Hepatocyte (in vitro differentiated cells): ENCODE data around the gene CBFA2T3. TPM values are rescaled to one million over a fixed set of nuclear protein-coding genes. Genes with fewer than 3 reads are reported as not detected.

Experiments
- DNase-seq: peaks from one replicate; pipeline ENCODE4 v3.0.0-alpha.2; 2016; ENCODE audit warnings: low spot score
- H2AFZ ChIP-seq: fragments of 200-600 bp; sonication (generic); 2 replicates; pipeline ENCODE4 v1.6.0; 2016; ENCODE audit warnings: antibody characterized with exemption, mild to moderate bottlenecking
- H3K27ac ChIP-seq: fragments of 200-600 bp; sonication (generic); 2 replicates; pipeline ENCODE4 v1.5.1; 2016; ENCODE audit warnings: mild to moderate bottlenecking
- H3K27me3 ChIP-seq: fragments of 200-600 bp; sonication (generic); 2 replicates; pipeline ENCODE4 v1.6.1; 2016
- H3K36me3 ChIP-seq: fragments of 200-600 bp; sonication (generic); replicated peaks from 2 replicates; pipeline ENCODE4 v1.5.1; 2016; ENCODE audit warnings: low read depth; ENCODE audit not compliant: insufficient read depth
- H3K4me1 ChIP-seq: fragments of 200-600 bp; sonication (generic); 2 replicates; pipeline ENCODE4 v1.5.1; 2016; ENCODE audit warnings: mild to moderate bottlenecking, moderate library complexity; ENCODE audit not compliant: insufficient read depth
- H3K4me2 ChIP-seq: fragments of 200-600 bp; sonication (generic); 2 replicates; pipeline ENCODE4 v1.6.0; 2016
- H3K4me3 ChIP-seq: fragments of 200-600 bp; sonication (generic); 2 replicates; pipeline ENCODE4 v1.5.1; 2016; ENCODE audit warnings: mild to moderate bottlenecking
- H3K79me2 ChIP-seq: fragments of 200-600 bp; sonication (generic); 2 replicates; pipeline ENCODE4 v1.6.0; 2017; ENCODE audit warnings: mild to moderate bottlenecking
- H3K9me2 ChIP-seq: fragments of 200-600 bp; sonication (generic); replicated peaks from 2 replicates; pipeline ENCODE4 v1.6.0; 2017; ENCODE audit warnings: mild to moderate bottlenecking; ENCODE audit not compliant: insufficient read depth
- H3K9me3 ChIP-seq: fragments of 200-600 bp; sonication (generic); 2 replicates; pipeline ENCODE4 v1.5.1; 2016; ENCODE audit warnings: low read depth, mild to moderate bottlenecking
- H4K20me1 ChIP-seq: fragments of 200-600 bp; sonication (generic); 2 replicates; pipeline ENCODE4 v1.6.0; 2016; ENCODE audit warnings: mild to moderate bottlenecking; ENCODE audit not compliant: insufficient read depth, poor library complexity, severe bottlenecking
- CTCF ChIP-seq: fragments of 200-600 bp; sonication (generic); IDR thresholded peaks from 2 replicates; pipeline ENCODE4 v1.5.1; 2016; ENCODE audit warnings: antibody characterized with exemption, mild to moderate bottlenecking; ENCODE audit not compliant: poor library complexity
- EZH2 ChIP-seq: fragments of 200-600 bp; sonication (generic); IDR thresholded peaks from 2 replicates; pipeline ENCODE4 v1.6.1; 2016; ENCODE audit warnings: antibody characterized with exemption, mild to moderate bottlenecking, borderline replicate concordance
- EZH2phosphoT487 ChIP-seq: fragments of 200-600 bp; sonication (generic); IDR thresholded peaks from one replicate; pipeline ENCODE4 v1.6.1; 2018; ENCODE audit warnings: antibody characterized with exemption, mild to moderate bottlenecking, low read depth, moderate library complexity; ENCODE audit not compliant: unreplicated experiment, severe bottlenecking
- WGBS: methylation state at CpG from one replicate; pipeline ENCODE4 v1.1.6; 2016; ENCODE audit warnings: low lambda C conversion rate; ENCODE audit errors: missing lambda C conversion rate; 5-methylcytosine and 5-hydroxymethylcytosine counted together
- polyA plus RNA-seq: library from polyadenylated mRNA; unstranded; fragments of >200 nt; fragmentation: Nextera tagmentation; extraction: Ambion mirVana; gene quantifications from 2 replicates; pipeline ENCODE4 v1.2.1, GENCODE V29; 2016
- total RNA-seq: library from RNA; depleted of rRNA; stranded (reverse); fragments of >200 nt; gene quantifications from 2 replicates; pipeline ENCODE4 v1.2.3, GENCODE V29; 2014

CBFA2T3 gene
- total and polyA plus RNA-seq, 2 experiments from 2014 or later = 0.07 to 1.5 TPM

- no peak for DNase-seq
- Histone ChIP-seq H3K4me2 (no peak overlapping the region), H3K9me2 (no peaks in the 10 kb centered on the region), H3K9me3 (no peaks in the 10 kb centered on the region), H3K27ac (no peak overlapping the region), H2AFZ (no peak overlapping the region), H3K4me1 (no peaks in the 10 kb centered on the region), H4K20me1 (no peaks in the 10 kb centered on the region), H3K4me3 (no peak overlapping the region), H3K27me3 (no peaks in the 10 kb centered on the region), H3K79me2 (no peaks in the 10 kb centered on the region), H3K36me3 (no peaks in the 10 kb centered on the region)
- 91% methylated on average over 39 of the region's 41 CpGs for whole genome bisulfite sequencing
- TF ChIP-seq EZH2phosphoT487 (no peak), EZH2 (no peak), CTCF (no peak)
Measured at GRCh38 chr16:88899901-88900661, 76.9 kb downstream of the CBFA2T3 start.

GRCh38 chr16:88897696-88898425 is 79.1 kb downstream of the CBFA2T3 start:
- no peaks in the 10 kb centered on the region for H4K20me1 ChIP-seq
- no peak overlapping the region for H3K4me2 ChIP-seq
- H3K36me3 ChIP-seq = no peaks in the 10 kb centered on the region
- H3K79me2 ChIP-seq = no peaks in the 10 kb centered on the region
- no peak overlapping the region for H3K4me3 ChIP-seq
- 93% methylated on average over 34 of the region's 34 CpGs for WGBS
- no peaks in the 10 kb centered on the region for H3K9me2 ChIP-seq
- TF ChIP-seq CTCF = no peak
- no peak for TF ChIP-seq EZH2
- no peak for TF ChIP-seq EZH2phosphoT487
- H3K27me3 ChIP-seq = no peaks in the 10 kb centered on the region
- no peak overlapping the region for H2AFZ ChIP-seq
- no peaks in the 10 kb centered on the region for H3K4me1 ChIP-seq
- H3K9me3 ChIP-seq = no peaks in the 10 kb centered on the region
- no peak overlapping the region for H3K27ac ChIP-seq
- no peak for DNase-seq

GRCh38 chr16:88896238-88897070 is 80.6 kb downstream of the CBFA2T3 start:
- 90% methylated on average over 55 of the region's 57 CpGs for WGBS
- no peak overlapping the region for H2AFZ ChIP-seq
- no peaks in the 10 kb centered on the region for H3K4me1 ChIP-seq
- DNase-seq = no peak
- no peak overlapping the region for H3K4me3 ChIP-seq
- TF ChIP-seq EZH2 = no peak
- TF ChIP-seq EZH2phosphoT487 = no peak
- no peak for TF ChIP-seq CTCF
- no peaks in the 10 kb centered on the region for H3K9me2 ChIP-seq
- H4K20me1 ChIP-seq = no peaks in the 10 kb centered on the region
- H3K27ac ChIP-seq = no peak overlapping the region
- no peaks in the 10 kb centered on the region for H3K36me3 ChIP-seq
- no peak overlapping the region for H3K4me2 ChIP-seq
- H3K27me3 ChIP-seq = no peaks in the 10 kb centered on the region
- no peaks in the 10 kb centered on the region for H3K79me2 ChIP-seq
- no peaks in the 10 kb centered on the region for H3K9me3 ChIP-seq
